IPS DF 6.9 (cell line): ENCODE measurements around the gene PIP5KL1.
A peak's percentile ranks its signal among the peaks of the same experiment; 100 is the strongest.

Experiments
- DNase-seq: peaks from one replicate; pipeline ENCODE4 v3.0.0-alpha.2; 2013; ENCODE audit warnings: low read depth, low spot score
- H3K27ac ChIP-seq: one replicate; pipeline ENCODE4 v1.5.1; 2013; ENCODE audit warnings: low read length, control low read depth
- H3K27me3 ChIP-seq: 2 replicates; pipeline ENCODE4 v1.6.1; 2013; ENCODE audit warnings: mild to moderate bottlenecking, low read length; ENCODE audit not compliant: control insufficient read depth, insufficient read depth
- H3K36me3 ChIP-seq: 2 replicates; pipeline ENCODE4 v1.6.1; 2013; ENCODE audit warnings: low read length; ENCODE audit not compliant: control insufficient read depth, insufficient read depth
- H3K4me1 ChIP-seq: 2 replicates; pipeline ENCODE4 v1.6.1; 2013; ENCODE audit warnings: low read length; ENCODE audit not compliant: control insufficient read depth, insufficient read depth
- H3K4me3 ChIP-seq: 2 replicates; pipeline ENCODE4 v1.5.1; 2013; ENCODE audit warnings: mild to moderate bottlenecking, low read length
- H3K9me3 ChIP-seq: 2 replicates; pipeline ENCODE4 v1.6.1; 2013; ENCODE audit warnings: low read length, inconsistent platforms; ENCODE audit not compliant: control insufficient read depth, insufficient read depth
- WGBS: extraction: QIAGEN DNeasy Blood & Tissue Kit; methylation state at CpG from one replicate; pipeline ENCODE4 v1.1.7; 2013; ENCODE audit warnings: mixed read lengths, missing lambda C conversion rate; ENCODE audit not compliant: insufficient read length, insufficient coverage; 5-methylcytosine and 5-hydroxymethylcytosine counted together

The PIP5KL1 gene

DNA sequence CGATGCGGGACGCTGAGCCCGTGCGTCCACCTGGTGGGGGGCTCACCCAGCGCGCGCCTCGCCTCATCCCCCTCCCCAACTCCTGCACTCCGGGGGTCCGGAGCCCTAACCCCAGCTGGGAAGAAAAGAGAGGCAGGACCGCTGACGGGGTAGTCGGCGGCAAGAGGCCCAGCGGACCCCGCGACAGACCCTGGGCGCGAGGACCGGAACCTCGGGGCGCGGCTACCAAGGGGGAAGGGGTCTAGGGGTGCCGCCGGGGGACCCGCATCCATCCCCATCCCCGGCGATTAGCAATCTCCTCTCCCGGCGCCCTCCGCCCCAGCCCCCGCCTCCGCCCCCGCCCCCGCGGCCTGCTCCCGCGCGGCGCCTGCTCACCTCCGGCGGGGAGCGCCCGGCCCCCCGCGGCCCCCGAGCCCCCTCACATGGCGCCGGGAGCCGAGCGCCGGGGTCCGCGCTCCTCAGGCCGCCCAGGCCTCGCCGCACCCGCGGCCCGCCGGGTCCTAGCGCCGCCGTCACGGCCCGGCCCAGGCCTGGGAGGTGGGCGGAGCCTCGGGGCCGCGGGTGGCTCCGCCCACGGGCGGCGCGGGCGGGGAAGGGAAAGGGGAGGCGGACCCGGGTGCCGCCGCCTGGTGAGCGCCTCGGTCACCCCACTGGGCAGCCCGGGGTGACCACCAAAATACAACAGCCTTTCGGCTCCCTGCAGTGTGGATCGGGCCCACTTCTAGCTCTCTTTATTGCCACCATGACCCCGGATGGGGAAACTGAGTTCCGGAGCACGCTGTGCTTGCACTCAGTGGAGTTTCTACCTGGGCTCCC, 31.2 kb downstream of the PIP5KL1 start, which contains the start of gene ST6GALNAC6:
Gene ST6GALNAC6 (minus strand): TSS at position 476 of the 816 bp plus-strand sequence. CDS start 1,622 bp downstream, outside the sequence.
- H3K27me3 ChIP-seq, result no peaks in the 10 kb centered on the region
- H3K9me3 ChIP-seq, result no peaks in the 10 kb centered on the region
- H3K27ac ChIP-seq, result no peak within 1 kb of the TSS
- H3K4me1 ChIP-seq, result peaks cover 4% of the 10 kb centered on the region
- H3K36me3 ChIP-seq, result peaks cover 9% of the 10 kb centered on the region; the same call in 1 of the 2 replicates
- WGBS, result no CpG with 5 or more reads among the region's 89 CpGs
- no peak for DNase-seq
- peak within 1 kb of the TSS; percentile 89 for H3K4me3 ChIP-seq

- no CpG with 5 or more reads among the region's 32 CpGs for WGBS
- no peaks in the 10 kb centered on the region for H3K27me3 ChIP-seq
- H3K9me3 ChIP-seq, result no peaks in the 10 kb centered on the region
- H3K4me1 ChIP-seq, result peaks cover 4% of the 10 kb centered on the region
- DNase-seq, result no peak
- peak overlapping the region; percentile 89 for H3K4me3 ChIP-seq
- H3K27ac ChIP-seq, result no peak overlapping the region
- H3K36me3 ChIP-seq, result peaks cover 17% of the 10 kb centered on the region; the same call in 1 of the 2 replicates
These were observed 32.0 kb downstream of the PIP5KL1 start for GRCh38 chr9:127898433-127899127.

DNA sequence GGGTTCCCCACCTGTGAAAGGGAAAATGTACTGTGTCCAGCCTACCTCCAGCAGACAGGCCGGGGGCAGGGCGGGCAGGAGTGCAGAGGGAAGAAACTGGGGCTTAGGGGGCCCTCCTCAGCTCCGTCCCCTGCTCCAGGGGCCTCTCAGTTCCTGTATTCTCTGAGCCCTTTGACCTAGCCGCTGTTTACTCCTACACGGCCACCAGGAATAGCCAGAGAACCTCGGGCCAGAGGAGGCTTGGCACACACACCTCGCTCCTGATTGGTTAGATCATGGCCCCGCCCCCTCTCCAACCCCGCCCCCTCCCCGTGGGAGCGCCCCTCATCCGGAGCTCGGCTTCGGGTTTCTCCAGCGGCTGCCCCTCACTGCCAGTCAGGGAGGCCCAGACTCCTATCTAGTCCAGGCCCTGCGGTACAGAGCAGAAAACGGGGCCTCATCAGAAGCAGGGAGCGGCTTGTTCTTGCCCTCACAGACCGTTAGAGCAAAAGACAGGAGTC, 33.3 kb downstream of the PIP5KL1 start:
- H3K9me3 ChIP-seq, result no peaks in the 10 kb centered on the region
- H3K27me3 ChIP-seq, result no peaks in the 10 kb centered on the region
- peaks cover 19% of the 10 kb centered on the region; the same call in 1 of the 2 replicates for H3K36me3 ChIP-seq
- H3K27ac ChIP-seq, result no peak overlapping the region
- H3K4me3 ChIP-seq, result no peak overlapping the region
- DNase-seq, result no peak
- WGBS, result no CpG with 5 or more reads among the region's 19 CpGs
- H3K4me1 ChIP-seq, result peaks cover 4% of the 10 kb centered on the region

- no CpG with 5 or more reads among the region's 16 CpGs for WGBS
- peaks cover 4% of the 10 kb centered on the region for H3K4me1 ChIP-seq
- no peak overlapping the region for H3K27ac ChIP-seq
- H3K27me3 ChIP-seq, result no peaks in the 10 kb centered on the region
- no peak for DNase-seq
- H3K4me3 ChIP-seq, result no peak overlapping the region
- peaks cover 19% of the 10 kb centered on the region; the same call in 1 of the 2 replicates for H3K36me3 ChIP-seq
- no peaks in the 10 kb centered on the region for H3K9me3 ChIP-seq
These were observed 34.0 kb downstream of the PIP5KL1 start for GRCh38 chr9:127896395-127897192.

DNA sequence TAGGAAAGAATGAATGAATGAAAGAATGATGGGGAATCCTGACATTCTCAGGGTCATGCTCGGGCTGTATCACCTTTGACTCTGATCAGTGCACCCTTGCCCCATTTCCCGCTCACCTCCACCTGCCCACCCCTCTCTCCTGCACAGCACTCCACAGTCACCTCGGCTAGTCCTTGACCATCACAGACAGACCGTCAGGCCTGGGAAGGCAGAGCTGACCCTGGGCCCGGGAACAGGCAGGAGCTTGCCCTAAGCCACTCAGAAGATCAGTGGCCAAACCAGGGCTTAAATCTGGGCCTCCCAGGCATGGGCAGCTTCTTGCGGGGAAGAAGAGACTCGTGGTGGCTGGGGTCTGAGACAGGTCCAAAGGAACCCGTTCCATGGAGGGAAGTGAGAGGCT, 34.8 kb downstream of the PIP5KL1 start:
- Histone ChIP-seq H3K27ac (no peak overlapping the region), H3K4me3 (no peak overlapping the region), H3K4me1 (peaks cover 4% of the 10 kb centered on the region), H3K9me3 (no peaks in the 10 kb centered on the region), H3K36me3 (peaks cover 21% of the 10 kb centered on the region), H3K27me3 (no peaks in the 10 kb centered on the region)
- no CpG with 5 or more reads among the region's 8 CpGs for WGBS
- no peak for DNase-seq

DNA sequence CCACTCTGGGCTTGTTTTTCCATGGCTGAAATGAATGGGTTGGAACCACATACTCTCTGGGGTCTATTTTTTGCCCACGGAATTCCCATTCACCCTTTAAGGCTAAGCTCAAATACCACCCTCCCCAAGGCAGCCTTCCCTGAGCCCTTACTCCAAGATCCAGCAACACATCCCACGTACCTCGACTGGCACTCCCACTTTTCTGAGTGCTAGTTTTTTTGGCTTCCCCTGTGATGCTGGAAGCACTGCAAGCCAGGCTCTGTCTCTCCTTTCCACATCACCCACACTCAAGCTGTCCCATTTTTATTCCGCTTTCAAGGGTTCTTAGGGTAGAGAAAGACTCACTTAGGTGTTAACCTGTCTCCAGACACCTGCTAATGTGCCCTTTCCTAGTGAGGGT, 37.2 kb downstream of the PIP5KL1 start:
- H3K9me3 ChIP-seq, result no peaks in the 10 kb centered on the region
- peaks cover 2% of the 10 kb centered on the region for H3K4me1 ChIP-seq
- DNase-seq, result no peak
- peaks cover 29% of the 10 kb centered on the region for H3K36me3 ChIP-seq
- no peak overlapping the region for H3K4me3 ChIP-seq
- no peak overlapping the region for H3K27ac ChIP-seq
- no CpG with 5 or more reads among the region's 4 CpGs for WGBS
- no peaks in the 10 kb centered on the region for H3K27me3 ChIP-seq

DNA sequence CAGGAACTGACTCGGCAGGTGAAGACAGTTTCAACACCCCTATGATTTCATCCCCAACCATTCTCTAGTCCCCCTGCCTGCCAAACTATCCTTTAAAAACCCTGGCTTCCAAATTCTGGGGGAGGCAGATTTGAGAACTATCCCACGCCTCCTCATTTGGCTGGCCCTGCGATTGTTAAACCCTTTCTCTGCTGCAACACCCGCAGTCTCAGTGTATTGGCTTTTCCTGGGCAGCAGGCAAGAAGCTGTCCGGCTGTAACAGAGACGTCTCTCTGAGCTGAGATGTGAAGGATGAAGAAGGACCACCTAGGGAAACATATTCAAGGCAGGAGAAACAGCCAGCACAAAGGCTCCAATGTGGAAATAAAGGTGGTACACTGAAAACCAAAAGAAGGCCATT, 37.7 kb downstream of the PIP5KL1 start:
- DNase-seq, result no peak
- no peaks in the 10 kb centered on the region for H3K27me3 ChIP-seq
- no peak overlapping the region for H3K4me3 ChIP-seq
- H3K4me1 ChIP-seq, result peaks cover 2% of the 10 kb centered on the region
- no CpG with 5 or more reads among the region's 6 CpGs for WGBS
- peaks cover 29% of the 10 kb centered on the region for H3K36me3 ChIP-seq
- no peak overlapping the region for H3K27ac ChIP-seq
- H3K9me3 ChIP-seq, result no peaks in the 10 kb centered on the region

- no CpG with 5 or more reads among the region's 3 CpGs for WGBS
- no peak overlapping the region for H3K4me3 ChIP-seq
- no peaks in the 10 kb centered on the region for H3K4me1 ChIP-seq
- DNase-seq, result no peak
- peaks cover 37% of the 10 kb centered on the region for H3K36me3 ChIP-seq
- no peaks in the 10 kb centered on the region for H3K27me3 ChIP-seq
- no peak overlapping the region for H3K27ac ChIP-seq
- H3K9me3 ChIP-seq, result no peaks in the 10 kb centered on the region
These were observed 40.5 kb downstream of the PIP5KL1 start for GRCh38 chr9:127890053-127890452.

GRCh38 chr9:127887792-127888191, 42.8 kb downstream of the PIP5KL1 start:
- Histone ChIP-seq H3K27me3 (no peaks in the 10 kb centered on the region), H3K36me3 (peaks cover 23% of the 10 kb centered on the region), H3K27ac (no peak overlapping the region), H3K4me1 (no peaks in the 10 kb centered on the region), H3K9me3 (no peaks in the 10 kb centered on the region), H3K4me3 (no peak overlapping the region)
- DNase-seq, result no peak
- no CpG with 5 or more reads among the region's 2 CpGs for WGBS

GRCh38 chr9:127886401-127886972, 44.1 kb downstream of the PIP5KL1 start:
- no peaks in the 10 kb centered on the region for H3K4me1 ChIP-seq
- no peak for DNase-seq
- WGBS, result no CpG with 5 or more reads among the region's 18 CpGs
- H3K4me3 ChIP-seq, result no peak overlapping the region
- H3K27me3 ChIP-seq, result no peaks in the 10 kb centered on the region
- no peaks in the 10 kb centered on the region for H3K9me3 ChIP-seq
- H3K36me3 ChIP-seq, result peaks cover 23% of the 10 kb centered on the region
- H3K27ac ChIP-seq, result no peak overlapping the region
